Measurements from ENCODE around the gene TPO. TPM values are rescaled to one million over a fixed set of nuclear protein-coding genes. Genes with fewer than 3 reads are reported as not detected.

The TPO gene
- total RNA-seq, 1 experiment from 2014 or later: not detected

DNA sequence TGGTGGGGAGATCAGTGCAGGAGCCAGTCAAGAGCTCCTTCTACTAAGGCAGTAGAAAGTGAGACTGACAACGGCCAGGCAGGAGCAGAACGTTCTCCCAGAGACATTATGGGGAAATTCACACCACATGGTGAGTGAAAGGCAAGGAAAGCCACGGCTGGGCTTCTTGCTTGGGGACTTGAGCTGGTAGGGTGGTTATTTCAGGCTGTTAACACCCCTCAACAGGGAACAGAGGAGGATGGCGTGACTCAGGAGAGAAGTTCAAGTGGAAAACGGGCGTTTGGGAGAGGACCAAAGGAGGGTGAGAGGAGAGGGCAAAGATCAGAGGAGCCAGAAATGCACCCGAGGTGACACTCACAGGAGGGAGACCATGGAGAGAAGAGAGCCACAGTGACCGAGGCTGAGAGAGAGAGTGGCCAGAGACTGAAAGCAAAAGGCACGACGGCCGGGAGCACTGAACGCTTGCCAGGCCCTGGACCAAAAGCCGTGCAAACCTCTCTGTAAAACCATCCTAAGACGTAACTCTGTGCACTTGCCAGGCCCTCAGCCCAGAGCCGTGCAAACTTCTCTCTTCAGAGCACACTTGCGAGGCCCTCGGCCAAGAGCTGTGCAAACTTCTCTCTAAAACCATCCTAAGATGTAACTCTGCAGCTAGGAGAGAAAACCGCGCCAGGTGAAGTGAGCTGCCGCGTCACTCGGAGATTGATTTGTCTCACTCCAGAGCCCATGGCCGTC, 7.7 kb downstream of the TPO start:
- H3K36me3 ChIP-seq: no peaks in the 10 kb centered on the region
- DNase-seq: no peak
- no peaks in the 10 kb centered on the region for H3K4me1 ChIP-seq
- H3K4me3 ChIP-seq: no peak overlapping the region
- peaks cover 16% of the 10 kb centered on the region for H3K27me3 ChIP-seq
- H3K27ac ChIP-seq: no peak overlapping the region
- H3K9me3 ChIP-seq (replicated peaks): no peaks in the 10 kb centered on the region

DNA sequence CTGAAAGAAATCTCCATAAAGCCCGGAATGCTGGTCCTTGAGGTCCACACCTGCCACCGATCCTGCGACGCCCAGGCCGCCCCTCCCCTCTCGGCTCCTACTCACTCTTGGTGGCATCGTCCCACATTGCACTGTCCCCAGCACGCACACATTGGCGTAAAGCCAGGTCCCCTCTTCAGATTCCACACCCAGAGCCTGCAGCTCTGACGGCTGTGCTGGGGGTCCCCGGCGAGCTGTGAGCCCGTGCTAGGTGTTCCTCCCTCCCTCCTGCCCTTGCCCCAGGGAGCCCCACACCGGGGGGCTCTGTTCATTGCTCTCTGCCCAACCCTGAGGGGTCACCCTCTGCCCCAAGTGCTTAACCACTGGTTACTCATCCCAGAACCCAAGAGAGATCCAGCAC, 8.5 kb downstream of the TPO start:
- H3K9me3 ChIP-seq (replicated peaks): no peaks in the 10 kb centered on the region
- DNase-seq: no peak

DNA sequence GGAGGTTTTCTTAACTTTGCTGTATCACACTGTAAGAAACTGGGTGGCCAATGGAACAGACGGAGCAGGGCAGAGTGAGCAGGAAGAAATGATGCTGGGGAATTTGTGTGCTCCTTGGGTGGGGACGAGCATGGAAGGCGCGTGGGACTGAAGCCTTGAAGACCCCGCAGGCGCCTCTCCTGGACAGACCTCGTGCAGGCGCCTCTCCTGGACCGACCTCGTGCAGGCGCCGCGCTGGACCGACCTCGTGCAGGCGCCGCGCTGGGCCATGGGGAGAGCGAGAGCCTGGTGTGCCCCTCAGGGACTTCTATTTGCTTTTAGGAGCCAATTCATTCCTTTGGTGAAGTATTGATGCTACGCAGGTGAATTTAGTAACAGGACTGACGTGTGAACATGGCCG, 8.9 kb downstream of the TPO start:
- no peak for DNase-seq
- H3K36me3 ChIP-seq: no peaks in the 10 kb centered on the region
- peaks cover 16% of the 10 kb centered on the region for H3K27me3 ChIP-seq
- H3K4me1 ChIP-seq: no peaks in the 10 kb centered on the region
- H3K9me3 ChIP-seq (replicated peaks): no peaks in the 10 kb centered on the region
- no peak overlapping the region for H3K27ac ChIP-seq
- no peak overlapping the region for H3K4me3 ChIP-seq

More for the DNA sequence above, 8.5 kb downstream of the TPO start:
- no peaks in the 10 kb centered on the region for H3K4me1 ChIP-seq
- peaks cover 16% of the 10 kb centered on the region for H3K27me3 ChIP-seq
- no peak overlapping the region for H3K27ac ChIP-seq
- no peaks in the 10 kb centered on the region for H3K36me3 ChIP-seq
- no peak overlapping the region for H3K4me3 ChIP-seq

DNA sequence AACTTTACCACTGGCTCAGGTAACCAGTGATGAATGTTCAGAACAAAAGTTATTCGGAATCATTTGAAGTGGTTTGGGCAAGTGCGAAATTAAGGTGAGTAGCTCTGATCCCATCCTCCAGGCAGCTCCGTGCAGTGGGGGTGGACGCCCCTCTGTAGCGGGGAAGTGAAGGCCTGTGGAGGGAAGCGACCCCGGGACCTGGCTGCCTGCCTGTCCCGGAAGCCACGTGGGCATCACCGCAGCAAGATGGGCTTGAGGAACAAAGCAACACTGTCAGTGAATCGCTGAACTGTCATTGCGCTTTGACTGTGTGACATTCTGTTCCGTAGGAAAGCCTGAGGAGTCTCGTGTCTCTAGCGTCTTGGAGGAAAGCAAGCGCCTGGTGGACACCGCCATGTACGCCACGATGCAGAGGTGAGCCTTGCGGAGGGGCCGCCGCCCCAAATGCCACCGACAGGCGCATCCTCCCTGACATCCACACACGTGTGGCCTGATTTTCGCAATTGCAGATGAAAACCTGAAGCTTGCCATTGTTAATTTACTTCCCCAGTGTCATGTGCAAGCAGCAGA, 9.5 kb downstream of the TPO start:
- peaks cover 16% of the 10 kb centered on the region for H3K27me3 ChIP-seq
- DNase-seq: no peak
- no peaks in the 10 kb centered on the region for H3K4me1 ChIP-seq

DNA sequence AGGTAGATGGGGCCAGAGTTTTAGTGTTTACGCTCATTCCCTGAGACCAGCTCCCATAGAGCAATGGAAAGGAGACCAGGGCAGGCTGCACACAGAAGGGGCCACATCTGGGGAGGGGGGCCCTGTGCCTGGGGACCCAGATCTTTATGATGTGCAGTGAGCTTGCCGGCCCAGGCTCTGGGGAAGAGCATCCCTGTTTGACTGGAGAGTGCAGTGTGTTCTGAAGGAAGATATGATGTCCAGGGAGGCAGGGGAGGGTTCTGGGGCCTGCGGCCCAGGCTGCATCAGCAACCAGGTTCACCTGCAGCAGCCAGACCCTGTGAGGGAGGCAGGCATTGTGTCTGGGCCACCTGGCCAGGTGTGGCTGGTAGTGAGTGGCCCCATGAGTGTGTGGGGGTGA, 13.8 kb downstream of the TPO start:
- H3K27me3 ChIP-seq: peaks cover 16% of the 10 kb centered on the region
- no peak overlapping the region for H3K4me3 ChIP-seq
- H3K27ac ChIP-seq: no peak overlapping the region
- DNase-seq: no peak
- H3K4me1 ChIP-seq: no peaks in the 10 kb centered on the region
- H3K36me3 ChIP-seq: no peaks in the 10 kb centered on the region
- H3K9me3 ChIP-seq (replicated peaks): no peaks in the 10 kb centered on the region

More for the DNA sequence above, 9.5 kb downstream of the TPO start:
- Histone ChIP-seq H3K36me3 (no peaks in the 10 kb centered on the region), H3K27ac (no peak overlapping the region), H3K4me3 (no peak overlapping the region), H3K9me3 (replicated peaks) (no peaks in the 10 kb centered on the region)

DNA sequence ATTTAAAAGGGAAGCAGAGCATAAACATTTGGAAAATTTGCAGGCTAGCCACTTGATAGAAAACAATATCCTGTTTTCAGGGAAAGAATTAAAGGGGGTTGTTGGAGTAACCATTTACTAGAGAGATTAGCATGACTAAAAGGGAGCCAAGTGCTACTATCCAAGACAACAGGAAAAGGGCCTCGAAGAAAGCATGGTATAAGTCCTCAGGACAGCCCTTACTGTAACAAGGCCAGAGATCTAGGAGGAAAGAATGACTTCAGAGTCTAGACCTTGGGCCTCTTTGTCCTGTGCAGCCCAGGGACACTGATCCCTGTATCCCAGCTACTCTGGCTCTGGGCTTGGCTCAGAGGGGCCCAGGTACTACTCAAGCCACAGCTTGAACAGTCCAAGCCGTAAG, 16.6 kb downstream of the TPO start:
- Histone ChIP-seq H3K36me3 (no peaks in the 10 kb centered on the region), H3K27me3 (peaks cover under 1% of the 10 kb centered on the region), H3K4me3 (no peak overlapping the region), H3K27ac (no peak overlapping the region), H3K9me3 (replicated peaks) (no peaks in the 10 kb centered on the region), H3K4me1 (no peaks in the 10 kb centered on the region)
- DNase-seq: no peak

DNA sequence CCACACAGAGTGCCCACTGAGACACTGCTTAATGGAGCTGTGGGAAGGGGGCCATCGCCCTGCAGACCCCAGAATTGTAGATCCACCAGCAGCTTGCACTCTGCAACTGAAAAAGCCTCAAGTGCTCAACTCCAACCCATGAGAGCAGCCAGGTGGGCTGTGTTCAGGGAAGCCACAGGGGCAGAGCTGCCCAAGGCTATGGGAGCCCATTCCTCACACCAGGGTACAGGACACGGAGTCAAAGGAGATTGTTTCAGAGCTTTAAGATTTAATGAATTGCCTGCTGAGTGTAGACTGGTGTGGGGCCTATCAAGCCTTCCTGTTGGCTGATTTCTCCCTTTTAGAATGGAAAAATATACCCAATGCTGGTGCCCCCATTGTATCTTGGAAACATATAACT, 17.2 kb downstream of the TPO start:
- DNase-seq: no peak
- Histone ChIP-seq H3K27me3 (peaks cover 6% of the 10 kb centered on the region), H3K36me3 (no peaks in the 10 kb centered on the region), H3K4me3 (no peak overlapping the region), H3K27ac (no peak overlapping the region), H3K9me3 (replicated peaks) (no peaks in the 10 kb centered on the region), H3K4me1 (no peaks in the 10 kb centered on the region)

DNA sequence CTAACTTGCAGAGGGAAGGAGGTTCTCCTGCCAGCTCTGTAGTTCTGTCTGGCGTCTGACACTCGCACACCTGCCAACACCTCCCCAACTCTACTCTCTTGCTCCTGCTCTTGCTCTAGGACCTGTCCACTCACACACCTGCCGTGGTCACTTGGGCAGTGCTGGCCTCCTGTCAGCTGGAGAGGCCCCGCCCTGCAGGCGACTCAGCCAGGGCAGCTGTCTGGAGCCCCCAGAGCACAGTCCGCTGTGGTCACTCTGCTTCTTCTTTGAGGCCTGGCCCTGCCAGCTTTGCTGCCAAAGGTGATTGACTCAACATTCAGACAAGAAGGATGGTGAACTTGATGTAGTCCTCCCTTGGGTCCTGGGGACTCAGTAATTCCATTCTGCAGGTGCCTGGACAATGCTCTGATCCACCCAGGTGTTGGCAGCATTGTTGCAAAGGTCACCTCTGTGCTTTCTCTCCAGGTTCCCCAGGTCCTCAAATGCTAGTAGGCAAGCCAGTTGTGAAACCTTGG, 18.7 kb downstream of the TPO start:
- H3K27me3 ChIP-seq: peaks cover 6% of the 10 kb centered on the region
- no peak overlapping the region for H3K4me3 ChIP-seq
- no peaks in the 10 kb centered on the region for H3K4me1 ChIP-seq
- H3K9me3 ChIP-seq (replicated peaks): no peaks in the 10 kb centered on the region
- no peak for DNase-seq
- H3K27ac ChIP-seq: no peak overlapping the region
- no peaks in the 10 kb centered on the region for H3K36me3 ChIP-seq

DNA sequence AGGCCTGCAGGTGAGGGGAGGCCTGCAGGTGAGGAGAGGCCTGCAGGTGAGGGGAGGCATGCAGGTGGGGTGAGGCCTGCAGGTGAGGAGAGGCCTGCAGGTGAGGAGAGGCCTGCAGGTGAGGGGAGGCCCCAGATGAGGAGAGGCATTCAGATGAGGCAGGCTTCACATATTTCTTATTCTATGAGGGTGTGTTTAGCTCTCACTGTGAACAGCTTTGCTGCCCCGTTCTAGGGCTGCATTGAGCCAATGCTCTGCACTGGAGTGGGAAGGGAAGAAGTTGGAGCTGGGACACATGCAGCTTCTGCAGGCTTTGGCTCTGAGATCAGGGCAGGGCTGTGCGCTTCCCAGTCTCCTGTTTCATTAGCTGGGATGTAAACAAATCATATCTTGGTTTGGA, 19.5 kb downstream of the TPO start:
- no peak overlapping the region for H3K27ac ChIP-seq
- H3K36me3 ChIP-seq: no peaks in the 10 kb centered on the region
- DNase-seq: no peak

DNA sequence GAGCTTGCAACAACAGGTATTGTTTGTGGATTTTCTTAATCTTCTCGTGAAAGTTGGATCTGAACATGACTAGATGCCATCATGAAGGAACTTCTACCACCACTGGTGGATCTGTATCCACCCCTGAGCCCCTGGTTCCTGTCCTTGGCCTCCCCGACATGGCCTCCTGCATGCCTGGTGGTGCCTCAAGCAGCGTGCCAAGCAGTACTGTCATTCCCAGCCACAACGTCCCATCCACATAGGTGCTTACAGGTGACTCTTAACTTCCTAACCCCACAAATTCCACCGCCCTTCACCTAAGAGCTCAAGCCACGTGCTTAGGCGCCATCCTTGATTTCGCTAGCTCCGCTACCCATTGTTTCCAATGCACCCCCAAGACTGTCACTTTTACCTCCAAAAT, 23.1 kb downstream of the TPO start:
- H3K4me1 ChIP-seq: no peaks in the 10 kb centered on the region
- H3K36me3 ChIP-seq: no peaks in the 10 kb centered on the region
- H3K27me3 ChIP-seq: peaks cover 6% of the 10 kb centered on the region
- H3K9me3 ChIP-seq (replicated peaks): no peaks in the 10 kb centered on the region
- no peak overlapping the region for H3K27ac ChIP-seq
- no peak for DNase-seq
- H3K4me3 ChIP-seq: no peak overlapping the region

More for the DNA sequence above, 19.5 kb downstream of the TPO start:
- peaks cover 6% of the 10 kb centered on the region for H3K27me3 ChIP-seq
- no peaks in the 10 kb centered on the region for H3K4me1 ChIP-seq
- no peak overlapping the region for H3K4me3 ChIP-seq
- H3K9me3 ChIP-seq (replicated peaks): no peaks in the 10 kb centered on the region

DNA sequence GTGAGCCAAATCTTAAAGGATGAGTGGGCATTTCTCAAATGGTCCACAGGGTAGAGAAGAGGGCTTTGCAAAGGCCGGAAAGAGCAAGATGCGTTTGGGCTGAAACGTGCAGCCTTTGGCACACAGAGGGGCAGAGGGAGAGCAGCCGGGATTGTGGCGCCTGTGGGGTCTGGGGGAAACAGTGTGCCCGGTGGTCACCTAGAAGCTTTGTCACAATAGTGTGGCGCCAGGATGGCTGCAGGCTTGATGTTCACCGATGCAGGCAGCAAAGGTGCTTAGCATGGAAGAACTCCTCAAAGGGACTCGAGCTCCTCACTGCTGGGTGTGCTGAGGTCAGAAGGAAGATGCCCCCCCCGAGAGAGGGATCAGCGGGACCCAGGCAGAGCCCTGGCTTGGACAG, 23.8 kb downstream of the TPO start:
- Histone ChIP-seq H3K27me3 (peaks cover 6% of the 10 kb centered on the region), H3K27ac (no peak overlapping the region), H3K36me3 (no peaks in the 10 kb centered on the region), H3K9me3 (replicated peaks) (no peaks in the 10 kb centered on the region), H3K4me1 (no peaks in the 10 kb centered on the region), H3K4me3 (no peak overlapping the region)
- DNase-seq: no peak

DNA sequence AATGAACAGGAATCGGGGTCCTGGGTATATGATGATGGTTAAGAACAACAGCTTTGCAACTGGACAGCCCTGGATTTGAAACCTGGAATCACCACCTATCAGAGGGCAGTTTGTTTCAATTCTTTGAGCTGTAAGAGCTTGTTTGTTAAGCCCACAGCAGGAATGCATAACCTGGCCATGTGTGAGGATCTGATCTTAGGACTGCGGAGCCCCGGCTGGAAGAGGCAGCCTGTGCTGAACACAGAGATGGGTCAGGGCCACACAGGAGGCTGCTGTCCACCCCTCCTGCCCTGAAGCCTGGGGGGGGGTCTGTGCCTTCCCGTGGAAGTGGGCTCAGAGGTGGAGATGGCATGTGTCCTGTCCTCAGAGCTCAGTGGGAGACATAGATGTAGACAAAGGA, 24.3 kb downstream of the TPO start:
- Histone ChIP-seq H3K4me3 (no peak overlapping the region), H3K36me3 (no peaks in the 10 kb centered on the region), H3K9me3 (replicated peaks) (no peaks in the 10 kb centered on the region), H3K27ac (no peak overlapping the region), H3K4me1 (no peaks in the 10 kb centered on the region), H3K27me3 (peaks cover 10% of the 10 kb centered on the region)
- DNase-seq: no peak

DNA sequence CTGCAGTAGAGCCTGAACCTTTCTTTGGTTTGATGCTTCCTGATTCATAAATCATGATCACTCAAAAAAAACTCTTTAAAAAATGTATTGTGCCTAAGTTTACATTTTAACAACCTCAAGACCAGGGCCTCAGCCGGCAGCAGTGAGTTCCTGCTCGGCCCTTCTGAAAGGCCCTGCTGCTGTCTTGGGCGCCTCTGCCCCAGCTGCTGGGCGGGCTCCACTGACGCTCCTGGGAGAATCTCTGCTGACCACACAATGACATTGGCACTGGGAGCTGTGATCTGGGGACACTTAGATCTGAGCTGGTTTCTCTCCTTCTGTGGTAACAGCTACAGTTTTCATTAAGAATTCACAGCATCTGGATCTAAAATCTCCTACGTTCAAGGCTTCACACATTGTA, 25.7 kb downstream of the TPO start:
- H3K27me3 ChIP-seq: peaks cover 10% of the 10 kb centered on the region; the same call in 1 of the 2 replicates
- no peak overlapping the region for H3K27ac ChIP-seq
- H3K36me3 ChIP-seq: no peaks in the 10 kb centered on the region
- H3K4me1 ChIP-seq: no peaks in the 10 kb centered on the region
- H3K9me3 ChIP-seq (replicated peaks): no peaks in the 10 kb centered on the region
- DNase-seq: no peak
- H3K4me3 ChIP-seq: no peak overlapping the region

DNA sequence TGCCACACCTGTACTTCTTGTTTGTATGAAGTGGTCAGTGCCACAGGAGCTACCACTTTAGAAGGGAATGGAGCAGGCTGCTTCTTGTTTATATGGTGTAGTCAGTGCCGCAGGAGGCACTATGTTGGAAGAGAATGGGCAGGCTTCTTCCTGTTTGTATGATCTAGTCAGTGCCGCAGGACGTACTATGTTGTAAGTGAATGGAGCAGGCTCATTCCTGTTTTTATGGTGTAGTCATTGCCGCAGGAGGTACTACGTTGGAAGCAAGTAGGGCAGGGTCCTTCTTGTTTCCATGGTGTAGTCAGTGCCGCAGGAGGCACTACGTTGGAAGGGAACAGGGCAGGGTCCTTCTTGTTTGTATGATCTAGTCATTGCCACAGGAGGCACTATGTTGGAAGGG, 27.3 kb downstream of the TPO start:
- Histone ChIP-seq H3K4me1 (no peaks in the 10 kb centered on the region), H3K27me3 (peaks cover 4% of the 10 kb centered on the region; the same call in 1 of the 2 replicates), H3K9me3 (replicated peaks) (no peaks in the 10 kb centered on the region), H3K27ac (no peak overlapping the region), H3K4me3 (no peak overlapping the region), H3K36me3 (no peaks in the 10 kb centered on the region)
- DNase-seq: no peak

DNA sequence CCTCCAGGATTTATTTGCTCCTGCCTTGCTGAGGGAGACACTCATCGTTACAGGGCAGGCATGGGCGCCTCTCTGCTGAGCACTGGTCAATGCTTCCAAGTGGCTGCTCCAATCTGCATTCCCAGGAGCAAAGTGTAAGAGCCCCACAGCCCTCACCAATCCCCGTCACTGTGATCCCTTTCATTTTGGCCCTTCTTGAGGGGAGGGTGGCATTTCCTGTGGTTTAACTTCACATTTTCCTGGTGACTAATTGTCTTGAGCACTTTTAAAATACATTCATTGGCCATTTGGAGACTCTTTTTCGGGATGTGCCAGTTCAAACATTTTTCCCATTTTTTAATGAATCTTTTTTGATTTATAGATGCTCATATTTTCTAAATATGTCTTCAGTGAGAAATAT, 33.0 kb downstream of the TPO start:
- H3K27ac ChIP-seq: no peak overlapping the region
- no peak overlapping the region for H3K4me3 ChIP-seq
- H3K9me3 ChIP-seq (replicated peaks): no peaks in the 10 kb centered on the region; the same call in 1 of the 2 replicates
- DNase-seq: no peak
- H3K36me3 ChIP-seq: no peaks in the 10 kb centered on the region
- no peaks in the 10 kb centered on the region for H3K4me1 ChIP-seq
- H3K27me3 ChIP-seq: peaks cover 18% of the 10 kb centered on the region

DNA sequence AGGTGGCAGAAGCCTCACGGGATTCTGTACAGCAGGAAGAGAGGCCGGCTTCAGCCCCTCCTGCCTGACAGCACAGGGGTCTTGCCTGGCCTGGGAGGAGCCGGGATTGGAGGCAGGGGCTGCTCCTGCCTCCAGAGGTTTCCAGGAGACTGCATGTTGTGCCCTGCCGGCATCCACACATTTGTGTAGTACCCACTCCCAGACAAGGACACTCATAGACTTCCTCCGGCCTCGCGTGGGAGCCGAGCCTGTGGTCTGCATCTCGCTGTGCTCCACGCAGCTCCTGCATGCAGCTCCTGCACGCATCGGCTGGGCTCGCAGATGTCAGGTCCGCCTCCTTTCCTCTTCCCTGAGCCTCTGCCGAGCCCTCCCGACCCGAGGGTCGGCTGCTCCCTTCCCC, 34.7 kb downstream of the TPO start:
- Histone ChIP-seq H3K36me3 (no peaks in the 10 kb centered on the region), H3K27me3 (peaks cover 16% of the 10 kb centered on the region), H3K4me3 (no peak overlapping the region), H3K27ac (no peak overlapping the region), H3K9me3 (replicated peaks) (peaks cover 3% of the 10 kb centered on the region; the same call in 1 of the 2 replicates), H3K4me1 (no peaks in the 10 kb centered on the region)
- no peak for DNase-seq
